ENCODE data around the gene PPP1R9A. TPM values are rescaled to one million over a fixed set of nuclear protein-coding genes. Genes with fewer than 3 reads are reported as not detected.

Gene PPP1R9A
- total RNA-seq, 1 experiment from 2014 or later = 15.6 TPM

DNA sequence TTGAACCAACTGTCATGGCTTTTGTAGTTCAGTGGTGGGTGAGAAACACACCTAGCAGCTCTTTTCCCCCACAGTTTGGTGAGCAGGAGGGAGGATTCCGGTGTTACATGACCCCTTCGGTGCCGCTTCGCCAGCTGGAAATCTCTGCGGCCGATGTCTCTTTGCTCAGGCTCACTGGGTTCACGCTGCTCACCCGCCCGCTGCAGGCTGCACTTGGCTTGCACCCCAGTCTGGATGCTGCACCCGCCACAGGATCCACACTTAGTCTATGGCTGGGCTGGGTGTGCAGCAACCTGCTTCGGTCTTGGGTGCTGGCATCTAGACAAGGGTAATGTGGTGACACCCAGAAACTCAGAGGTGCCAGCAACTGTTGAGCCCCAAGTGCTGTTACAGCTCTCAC lies 225.1 kb downstream of the PPP1R9A start:
- no TSS peak for BruUV-seq (replicated peaks)
- Histone ChIP-seq H3K9me3 (ENCODE audit: low read depth, low read length, poor library complexity, severe bottlenecking) (no peaks in the 10 kb centered on the region), H3K4me3 (ENCODE audit: low read depth, low read length, poor library complexity, severe bottlenecking) (no peak overlapping the region), H3K36me3 (ENCODE audit: insufficient read depth, low read length, poor library complexity, severe bottlenecking) (no peaks in the 10 kb centered on the region), H3K27me3 (replicated peaks; ENCODE audit: insufficient read depth, low read depth, low read length, poor library complexity) (no peaks in the 10 kb centered on the region), H3K4me1 (ENCODE audit: insufficient read depth, low read length, poor library complexity, severe bottlenecking) (no peaks in the 10 kb centered on the region), H3K27ac (ENCODE audit: low read depth, low read length, poor library complexity, severe bottlenecking) (no peak overlapping the region)
- DNase-seq (ENCODE audit: low spot score) = no peak
- ChIA-PET POLR2A (ENCODE audit: low non-redundant PET) (interaction anchor here (0.5 kb wide), 1 partner anchor 24 kb away, joined by 3 read pairs; no protein-coding TSS in a partner anchor), CTCF (no interaction called here)
- intact Hi-C loops (cut with micrococcal nuclease; ENCODE audit: unreplicated experiment) = no loop called here
- TF ChIP-seq EZH2 (IDR thresholded peaks at IDR 0.05; ENCODE audit: borderline replicate concordance, low read depth, low read length, poor library complexity, severe bottlenecking) (no peak), CTCF (conservative IDR thresholded peaks at IDR 0.05; ENCODE audit: low read depth, low read length) (no peak)

DNA sequence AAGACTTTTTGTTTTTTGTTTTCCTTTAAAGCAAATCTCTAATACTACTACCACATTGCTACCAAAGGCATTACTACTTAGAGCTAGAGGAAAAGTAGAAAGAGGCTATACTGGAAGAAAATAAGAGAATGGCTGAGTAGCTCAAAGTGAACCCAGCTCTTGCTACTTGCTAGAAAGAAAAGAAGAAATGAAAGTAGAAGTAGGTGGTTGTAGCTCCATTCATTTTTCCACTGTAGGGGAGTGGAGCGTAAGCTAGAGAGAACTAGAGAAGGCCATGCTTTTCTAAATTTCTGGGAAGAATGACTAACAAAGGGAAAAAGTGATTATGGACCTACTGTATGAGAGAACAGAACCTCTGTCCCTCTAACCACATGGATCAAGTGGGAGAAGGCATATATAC lies 232.5 kb downstream of the PPP1R9A start:
- POLR2A ChIA-PET (ENCODE audit: low non-redundant PET) = no interaction called here
- no TSS peak for BruUV-seq (replicated peaks)
- no peak for DNase-seq (ENCODE audit: low spot score)
- intact Hi-C loops (cut with micrococcal nuclease; ENCODE audit: unreplicated experiment) = no loop called here
- TF ChIP-seq CTCF (conservative IDR thresholded peaks at IDR 0.05; ENCODE audit: low read depth, low read length) (no peak), EZH2 (IDR thresholded peaks at IDR 0.05; ENCODE audit: borderline replicate concordance, low read depth, low read length, poor library complexity, severe bottlenecking) (no peak)
- H3K9me3 ChIP-seq (ENCODE audit: low read depth, low read length, poor library complexity, severe bottlenecking) = no peaks in the 10 kb centered on the region
- no peaks in the 10 kb centered on the region for H3K4me1 ChIP-seq (ENCODE audit: insufficient read depth, low read length, poor library complexity, severe bottlenecking)
- no peaks in the 10 kb centered on the region for H3K27me3 ChIP-seq (replicated peaks; ENCODE audit: insufficient read depth, low read depth, low read length, poor library complexity)
- H3K36me3 ChIP-seq (ENCODE audit: insufficient read depth, low read length, poor library complexity, severe bottlenecking) = no peaks in the 10 kb centered on the region
- H3K27ac ChIP-seq (ENCODE audit: low read depth, low read length, poor library complexity, severe bottlenecking) = no peak overlapping the region
- CTCF ChIA-PET = no interaction called here
- no peak overlapping the region for H3K4me3 ChIP-seq (ENCODE audit: low read depth, low read length, poor library complexity, severe bottlenecking)

DNA sequence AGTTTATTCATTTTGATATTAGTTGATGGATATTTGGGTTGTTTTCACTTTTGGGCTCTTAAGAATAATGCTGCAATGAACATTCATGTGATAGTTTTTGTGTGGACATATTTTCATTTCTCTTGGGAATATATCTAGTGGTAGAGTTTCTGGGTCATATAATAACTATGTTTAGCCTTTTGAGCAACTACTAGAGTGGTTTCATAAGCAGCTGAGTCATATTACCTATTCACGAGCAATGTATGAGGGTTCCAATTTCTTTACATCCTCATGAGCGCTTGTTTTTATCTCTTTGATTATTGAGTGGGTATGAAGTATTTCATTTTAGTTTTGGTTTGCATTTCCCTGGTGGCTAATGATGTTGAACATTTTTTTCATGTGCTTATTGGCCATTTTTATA lies 234.4 kb downstream of the PPP1R9A start:
- Histone ChIP-seq H3K4me1 (ENCODE audit: insufficient read depth, low read length, poor library complexity, severe bottlenecking) (no peaks in the 10 kb centered on the region), H3K27ac (ENCODE audit: low read depth, low read length, poor library complexity, severe bottlenecking) (no peak overlapping the region), H3K9me3 (ENCODE audit: low read depth, low read length, poor library complexity, severe bottlenecking) (no peaks in the 10 kb centered on the region), H3K4me3 (ENCODE audit: low read depth, low read length, poor library complexity, severe bottlenecking) (no peak overlapping the region), H3K36me3 (ENCODE audit: insufficient read depth, low read length, poor library complexity, severe bottlenecking) (no peaks in the 10 kb centered on the region), H3K27me3 (replicated peaks; ENCODE audit: insufficient read depth, low read depth, low read length, poor library complexity) (no peaks in the 10 kb centered on the region)
- no peak for DNase-seq (ENCODE audit: low spot score)
- TF ChIP-seq EZH2 (IDR thresholded peaks at IDR 0.05; ENCODE audit: borderline replicate concordance, low read depth, low read length, poor library complexity, severe bottlenecking) (no peak), CTCF (conservative IDR thresholded peaks at IDR 0.05; ENCODE audit: low read depth, low read length) (no peak)
- CTCF ChIA-PET = no interaction called here
- POLR2A ChIA-PET (ENCODE audit: low non-redundant PET) = no interaction called here
- BruUV-seq (replicated peaks) = no TSS peak
- intact Hi-C loops (cut with micrococcal nuclease; ENCODE audit: unreplicated experiment) = no loop called here
